ENCODE results near the gene GLRX5. TPM values are rescaled to one million over a fixed set of nuclear protein-coding genes. Genes with fewer than 3 reads are reported as not detected.

Gene GLRX5
- total RNA-seq, 4 donors from 2014 or later: 5.9 to 40.3 (median 23.7) TPM

DNA sequence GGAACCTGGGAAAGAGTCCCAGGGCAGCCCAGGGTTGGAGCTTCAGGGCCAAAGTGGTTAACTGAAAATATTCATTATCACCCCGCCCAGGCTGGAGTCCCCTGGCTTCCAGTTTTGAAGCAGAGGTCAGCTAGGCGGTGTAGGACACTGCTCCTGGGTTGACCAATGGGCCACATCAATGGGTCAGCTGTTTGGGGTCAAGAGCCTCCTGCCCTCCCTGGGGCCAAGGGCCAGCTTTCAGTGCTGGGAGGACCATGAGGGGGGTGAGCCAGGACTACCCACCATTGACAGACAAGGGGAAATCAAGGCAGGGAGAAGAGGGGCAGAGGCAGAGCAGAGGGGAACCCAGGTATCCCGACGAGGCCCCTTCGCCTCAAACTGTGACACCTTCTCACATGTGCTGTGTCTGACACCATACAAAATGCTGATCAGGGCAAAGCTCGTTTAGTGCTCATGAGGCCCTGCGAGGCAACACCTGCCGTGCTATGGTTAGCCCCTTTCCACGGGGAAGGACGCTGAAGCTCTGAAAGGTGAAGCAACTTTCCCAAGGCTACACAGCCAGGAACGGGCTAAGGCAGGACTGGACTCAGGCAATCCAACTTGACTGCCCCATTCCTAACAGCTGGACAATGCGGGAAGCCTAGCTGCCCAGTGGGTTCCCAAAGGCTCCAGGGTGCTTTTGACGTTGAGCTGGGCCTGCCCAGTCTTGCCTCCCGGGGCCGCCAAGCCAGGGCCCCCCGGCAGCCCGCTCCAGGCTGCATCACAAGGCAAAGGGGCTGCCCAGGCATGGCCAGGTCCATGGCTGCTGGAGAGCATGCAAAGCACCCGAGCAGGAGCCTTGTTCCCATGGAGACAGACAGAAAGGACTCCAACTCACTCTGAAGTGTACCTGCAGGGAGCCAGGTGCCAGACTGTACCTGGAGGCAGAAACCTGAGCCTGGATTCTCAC lies 20.4 kb upstream of the GLRX5 start:
- no peak overlapping the region for H3K4me3 ChIP-seq
- H3K9me3 ChIP-seq: no peaks in the 10 kb centered on the region
- intact Hi-C loops (cut with DNase I; ENCODE audit: low total_unique reads): no loop called here
- no peak for DNase-seq
- no peaks in the 10 kb centered on the region for H3K27me3 ChIP-seq
- H3K27ac ChIP-seq: peak overlapping the region; percentile 89 to 91
- TF ChIP-seq, protein P1, sequence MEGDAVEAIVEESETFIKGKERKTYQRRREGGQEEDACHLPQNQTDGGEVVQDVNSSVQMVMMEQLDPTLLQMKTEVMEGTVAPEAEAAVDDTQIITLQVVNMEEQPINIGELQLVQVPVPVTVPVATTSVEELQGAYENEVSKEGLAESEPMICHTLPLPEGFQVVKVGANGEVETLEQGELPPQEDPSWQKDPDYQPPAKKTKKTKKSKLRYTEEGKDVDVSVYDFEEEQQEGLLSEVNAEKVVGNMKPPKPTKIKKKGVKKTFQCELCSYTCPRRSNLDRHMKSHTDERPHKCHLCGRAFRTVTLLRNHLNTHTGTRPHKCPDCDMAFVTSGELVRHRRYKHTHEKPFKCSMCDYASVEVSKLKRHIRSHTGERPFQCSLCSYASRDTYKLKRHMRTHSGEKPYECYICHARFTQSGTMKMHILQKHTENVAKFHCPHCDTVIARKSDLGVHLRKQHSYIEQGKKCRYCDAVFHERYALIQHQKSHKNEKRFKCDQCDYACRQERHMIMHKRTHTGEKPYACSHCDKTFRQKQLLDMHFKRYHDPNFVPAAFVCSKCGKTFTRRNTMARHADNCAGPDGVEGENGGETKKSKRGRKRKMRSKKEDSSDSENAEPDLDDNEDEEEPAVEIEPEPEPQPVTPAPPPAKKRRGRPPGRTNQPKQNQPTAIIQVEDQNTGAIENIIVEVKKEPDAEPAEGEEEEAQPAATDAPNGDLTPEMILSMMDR (IDR thresholded peaks at IDR 0.05): no peak
- TF ChIP-seq POLR2A (IDR thresholded peaks at IDR 0.05): no peak
- no peaks in the 10 kb centered on the region for H3K36me3 ChIP-seq
- peaks cover 0 to 9% of the 10 kb centered on the region in 2 donors for H3K4me1 ChIP-seq

DNA sequence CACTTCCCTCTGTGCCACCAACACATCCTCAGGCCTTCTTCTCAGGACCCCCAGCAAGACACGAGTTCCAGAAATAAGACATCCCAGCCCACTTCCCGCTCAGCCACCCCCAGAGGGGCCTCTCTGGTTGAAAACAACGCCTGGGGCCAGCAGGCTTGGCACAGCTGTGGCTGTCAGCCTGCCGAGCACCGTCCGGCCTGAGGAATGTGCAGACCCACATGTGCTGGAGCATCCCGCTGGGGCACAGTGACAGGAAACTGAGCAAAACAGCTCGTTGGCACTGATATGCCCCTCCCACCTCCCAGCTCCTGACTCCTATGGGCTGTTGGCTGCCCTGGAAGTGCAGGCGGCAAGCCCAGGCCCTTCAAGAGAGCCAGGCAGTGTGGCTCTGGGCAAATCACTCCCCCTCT lies 19.8 kb upstream of the GLRX5 start:
- H3K27me3 ChIP-seq: no peaks in the 10 kb centered on the region
- TF ChIP-seq, protein P1 (IDR thresholded peaks at IDR 0.05): no peak
- no peak for TF ChIP-seq POLR2A (IDR thresholded peaks at IDR 0.05)
- no peaks in the 10 kb centered on the region for H3K36me3 ChIP-seq
- peaks cover 0 to 9% of the 10 kb centered on the region in 2 donors for H3K4me1 ChIP-seq
- intact Hi-C loops (cut with DNase I; ENCODE audit: low total_unique reads): no loop called here
- peak overlapping the region; percentile 89 to 91 for H3K27ac ChIP-seq
- H3K9me3 ChIP-seq: no peaks in the 10 kb centered on the region
- no peak for DNase-seq
- peak overlapping the region; percentile 51 to 63 for H3K4me3 ChIP-seq

DNA sequence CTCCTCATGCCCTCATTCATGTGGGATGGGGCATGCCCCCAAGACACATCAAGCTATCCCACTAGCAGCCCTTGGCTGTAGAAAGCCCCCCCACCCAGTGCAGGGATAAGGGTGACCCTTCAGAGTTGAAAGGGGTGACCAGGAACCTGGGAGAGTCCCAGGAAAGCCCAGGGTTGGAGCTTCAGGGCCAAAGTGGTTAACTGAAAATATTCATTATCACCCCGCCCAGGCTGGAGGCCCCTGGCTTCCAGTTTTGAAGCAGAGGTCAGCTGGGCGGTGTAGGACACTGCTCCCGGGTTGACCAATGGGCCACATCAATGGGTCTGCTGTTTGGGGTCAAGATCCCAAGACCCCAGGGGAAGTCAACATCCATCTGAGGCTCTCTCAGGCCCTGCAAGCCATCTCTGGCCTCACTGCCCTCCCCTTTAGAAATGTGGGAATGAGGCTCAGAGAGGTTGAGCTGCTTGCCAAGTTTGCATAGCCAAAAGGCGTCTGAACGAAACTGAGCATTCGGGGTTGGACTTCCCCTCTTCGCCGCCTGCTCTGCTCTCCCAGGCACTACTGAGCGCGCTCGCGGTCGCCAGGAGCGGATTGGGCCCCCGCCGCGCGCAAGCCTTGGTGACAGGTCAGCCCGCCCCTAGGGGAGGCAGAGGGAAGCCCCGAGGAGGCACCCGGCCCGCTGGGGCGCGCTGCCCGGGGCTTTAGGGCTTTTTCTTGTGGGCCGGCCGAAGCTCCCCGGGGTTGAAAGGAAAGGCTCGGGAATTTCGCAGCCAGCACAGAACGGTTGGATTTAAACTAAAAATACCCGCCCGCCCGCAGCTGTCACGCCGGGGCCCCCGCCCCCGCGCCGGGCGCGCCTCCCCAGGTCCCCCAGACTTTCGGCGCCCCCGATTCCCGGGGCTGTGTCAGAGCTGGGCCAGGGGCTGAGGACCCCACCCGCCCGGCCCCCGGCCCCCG lies 19.0 kb upstream of the GLRX5 start:
- Histone ChIP-seq H3K27ac (peak overlapping the region; percentile 89 to 91), H3K36me3 (no peaks in the 10 kb centered on the region), H3K9me3 (no peaks in the 10 kb centered on the region), H3K4me1 (peaks cover 0 to 9% of the 10 kb centered on the region in 2 donors), H3K27me3 (no peaks in the 10 kb centered on the region), H3K4me3 (peak overlapping the region; percentile 51 to 63)
- peak in 1 of 2 donors; percentile 66 for DNase-seq
- no peak for TF ChIP-seq POLR2A (IDR thresholded peaks at IDR 0.05)
- TF ChIP-seq, protein P1 (IDR thresholded peaks at IDR 0.05): peak in 2 of 4 experiments; percentile 39 to 40
- intact Hi-C loops (cut with DNase I; ENCODE audit: low total_unique reads): no loop called here

DNA sequence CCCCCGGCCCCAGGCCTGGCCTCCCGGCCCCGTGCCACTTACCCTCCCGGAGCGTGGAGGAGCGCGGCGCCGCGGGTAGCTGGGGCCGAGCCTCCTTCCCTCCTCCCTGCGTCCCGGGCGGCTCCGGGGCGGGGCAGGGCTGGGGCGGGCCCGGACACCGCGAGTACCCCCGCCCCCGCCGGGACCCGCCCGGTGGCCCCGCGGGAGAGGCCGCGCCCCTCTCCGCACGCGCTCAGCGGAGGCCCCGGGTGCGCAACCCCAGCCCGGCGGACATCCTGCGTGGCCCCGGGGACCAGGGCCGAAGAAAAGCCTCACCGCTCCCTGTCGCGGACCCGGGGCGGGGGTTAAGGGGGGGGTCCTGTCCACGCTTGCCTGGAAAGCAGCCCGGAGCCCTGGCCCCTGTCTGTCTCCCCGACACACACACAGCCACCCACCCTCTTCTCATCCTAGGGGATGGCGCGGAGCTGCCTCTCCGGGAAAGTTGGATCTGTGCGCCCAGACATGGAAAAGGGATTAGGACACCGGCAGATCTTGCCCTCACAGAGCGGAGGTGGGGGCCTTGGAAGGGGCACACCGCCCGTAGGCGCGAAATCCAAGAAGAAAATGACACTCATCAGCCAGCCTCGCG lies 18.2 kb upstream of the GLRX5 start, which contains the start of gene SYNE3:
TSS of gene SYNE3 (minus strand) at position 97 of the 628 bp plus-strand sequence. CDS start 40,829 bp downstream, outside the sequence.
- intact Hi-C loops (cut with DNase I; ENCODE audit: low total_unique reads): no loop called here
- peaks cover 0 to 9% of the 10 kb centered on the region in 2 donors for H3K4me1 ChIP-seq
- no peaks in the 10 kb centered on the region for H3K27me3 ChIP-seq

More for the DNA sequence above, 18.2 kb upstream of the GLRX5 start, which contains the start of gene SYNE3:
- Histone ChIP-seq H3K36me3 (no peaks in the 10 kb centered on the region), H3K9me3 (no peaks in the 10 kb centered on the region), H3K4me3 (peak within 1 kb of the TSS; percentile 51 to 63), H3K27ac (peak within 1 kb of the TSS; percentile 89 to 91)
- TF ChIP-seq POLR2A (IDR thresholded peaks at IDR 0.05): no peak
- TF ChIP-seq, protein P1 (IDR thresholded peaks at IDR 0.05): no peak
- DNase-seq: peak in 1 of 2 donors; percentile 72

All from uterus (tissue), 4 donors.